Esophagus muscularis mucosa (tissue), 4 donors: ENCODE measurements around the gene SLC6A11.

ENCODE experiments used
- CTCF ChIP-seq, 3 experiments: fragments of 200-600 bp in 2 of 3; fragments of 450-650 bp in 1 of 3; sonication (generic) in 2 of 3; IDR thresholded peaks; one replicate each; pipeline ENCODE4 v1.5.1; 2017 to 2019; ENCODE audit warnings: antibody characterized with exemption in 3 of 3, mild to moderate bottlenecking in 2 of 3, moderate library complexity in 1 of 3
- EP300 ChIP-seq: sonication (generic); formaldehyde crosslinking; IDR thresholded peaks from one replicate; pipeline ENCODE4 v1.6.1; 2017; ENCODE audit warnings: antibody characterized with exemption
- POLR2A ChIP-seq: fragments of 450-650 bp; IDR thresholded peaks from one replicate; pipeline ENCODE4 v1.6.1; 2017; ENCODE audit warnings: antibody characterized with exemption, moderate library complexity, mild to moderate bottlenecking, low read depth
- POLR2AphosphoS5 ChIP-seq, 2 donors: sonication (generic); formaldehyde crosslinking; IDR thresholded peaks; one replicate each; pipeline ENCODE4 v1.6.1; 2017; ENCODE audit warnings: antibody characterized with exemption in 2 of 2

- no peak for TF ChIP-seq POLR2A
- TF ChIP-seq CTCF (IDR thresholded peaks at IDR 0.05) = no peak
- no peak for TF ChIP-seq EP300
- no peak for TF ChIP-seq POLR2AphosphoS5 (IDR thresholded peaks at IDR 0.05)
Observed at GRCh38 chr3:10876661-10877060, 60.6 kb downstream of the SLC6A11 start.
